CD4-positive, alpha-beta T cell (primary cell): ENCODE measurements around the gene RAPGEF1. TPM values are rescaled to one million over a fixed set of nuclear protein-coding genes. Genes with fewer than 3 reads are reported as not detected.

Experiments used
- ATAC-seq: fragments of 200-7000 bp; cut with Tn5 transposase; one replicate; pipeline ENCODE4 v1.10.0; 2022; ENCODE audit warnings: mild to moderate bottlenecking; ENCODE audit not compliant: poor library complexity
- CTCF ChIA-PET: fragments of 350-600 bp; sonication (Branson Sonifier 250); formaldehyde crosslinking; loops from one replicate; lab custom pipeline; 2021; ENCODE audit warnings: antibody characterized with exemption, inconsistent platforms; lab: Charles Lee
- POLR2A ChIA-PET: fragments of 350-600 bp; sonication (Branson Sonifier 250); formaldehyde crosslinking; loops from one replicate; lab custom pipeline; 2021; ENCODE audit warnings: antibody characterized with exemption, inconsistent platforms; lab: Charles Lee
- DNase-seq, 14 experiments: peaks; one replicate each; pipeline ENCODE4 v3.0.0-alpha.2; 2013 to 2020; ENCODE audit warnings: mixed read lengths in 2 of 14
- H3K27ac ChIP-seq, 2 donors: one replicate each; pipeline versions ENCODE4 v1.5.1 to v1.7.0; 2013; ENCODE audit warnings: low read length in 2 of 2, low read depth in 1 of 2, mild to moderate bottlenecking in 1 of 2
- H3K27me3 ChIP-seq, 2 experiments: 1 replicate in 1 of 2; 2 replicates in 1 of 2; pipeline versions ENCODE4 v1.6.1 to v1.7.0; 2013; ENCODE audit warnings: low read length in 2 of 2, control low read depth in 1 of 2, mild to moderate bottlenecking in 1 of 2, moderate library complexity in 1 of 2; ENCODE audit not compliant: insufficient read depth in 2 of 2, control insufficient read depth in 1 of 2
- H3K36me3 ChIP-seq: one replicate; pipeline ENCODE4 v1.6.1; 2013; ENCODE audit warnings: low read length, control low read depth; ENCODE audit not compliant: insufficient read depth
- H3K4me1 ChIP-seq: one replicate; pipeline ENCODE4 v1.6.1; 2013; ENCODE audit warnings: low read length, control low read depth; ENCODE audit not compliant: insufficient read depth
- H3K4me3 ChIP-seq: one replicate; pipeline ENCODE4 v1.5.1; 2013; ENCODE audit warnings: mild to moderate bottlenecking, low read length, moderate library complexity
- H3K9me3 ChIP-seq, 2 experiments: 1 replicate in 1 of 2; 2 replicates in 1 of 2; pipeline versions ENCODE4 v1.6.1 to v1.7.0; 2013; ENCODE audit warnings: low read length in 2 of 2, mild to moderate bottlenecking in 2 of 2, control low read depth in 1 of 2, moderate library complexity in 1 of 2; ENCODE audit not compliant: control insufficient read depth in 1 of 2, insufficient read depth in 1 of 2
- H3K27ac Mint-ChIP-seq: one replicate; pipeline ENCODE4 v1.8.0; 2020; ENCODE audit warnings: mixed read lengths
- H3K27me3 Mint-ChIP-seq: one replicate; pipeline ENCODE4 v1.8.0; 2021; ENCODE audit warnings: mixed read lengths
- H3K36me3 Mint-ChIP-seq: one replicate; pipeline ENCODE4 v1.8.0; 2021; ENCODE audit warnings: low read depth, mixed read lengths
- H3K4me1 Mint-ChIP-seq: one replicate; pipeline ENCODE4 v1.8.0; 2021; ENCODE audit warnings: low read depth, mixed read lengths
- H3K4me3 Mint-ChIP-seq: one replicate; pipeline ENCODE4 v1.8.0; 2020; ENCODE audit warnings: mild to moderate bottlenecking, mixed read lengths
- H3K9me3 Mint-ChIP-seq: one replicate; pipeline ENCODE4 v1.8.0; 2020; ENCODE audit warnings: mixed read lengths
- CTCF ChIP-seq: fragments of 200-600 bp; IDR thresholded peaks from one replicate; pipeline ENCODE4 v1.8.0; 2022; ENCODE audit warnings: antibody characterized with exemption, mild to moderate bottlenecking
- intact Hi-C, 2 experiments: fragments of 100-400 bp; cut with DNase I in 1 of 2; cut with micrococcal nuclease in 1 of 2; formaldehyde crosslinking; loops; one replicate each; pipeline versions ENCODE4 v1.15.1 to v1.9.0; 2023 to 2025; cut with DNase I, micrococcal nuclease
- total RNA-seq, 174 experiments: library from RNA in 2 of 174; stranded (reverse) in 2 of 174; gene quantifications; one replicate each; pipeline ENCODE4 v1.2.3 and lab custom pipeline; 2021 to 2026

The RAPGEF1 gene
- total RNA-seq, 2 experiments from 2014 or later, result 130 to 134 TPM

DNA sequence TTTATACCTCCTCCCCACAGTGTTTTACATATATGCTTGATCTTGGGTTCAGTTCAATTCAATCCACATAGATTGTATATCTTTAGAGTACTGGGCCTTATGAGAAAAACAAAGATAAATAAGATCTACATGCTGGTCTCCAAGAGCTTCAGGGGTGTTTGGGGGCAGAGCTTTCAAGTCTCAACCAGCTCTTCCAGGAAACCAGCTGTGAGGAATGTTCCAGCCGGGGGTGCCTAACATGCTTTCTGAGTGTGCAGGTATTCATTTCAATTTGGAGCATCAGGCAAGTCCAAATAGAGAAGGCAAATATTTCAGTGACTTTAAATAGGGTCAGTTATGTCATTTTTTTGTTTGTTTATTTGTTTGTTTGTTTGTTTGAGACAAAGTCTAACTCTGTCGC lies 5.7 kb upstream of the RAPGEF1 start:
- peak overlapping the region; percentile 92 for H3K27ac Mint-ChIP-seq
- no peak overlapping the region for H3K27ac ChIP-seq
- intact Hi-C loops, result loop anchor here in 1 of 2 experiments (5.0 kb wide), 1 partner anchor 243 kb away; the partner anchor contains the start of gene POMT1
- H3K9me3 Mint-ChIP-seq, result no peaks in the 10 kb centered on the region
- H3K4me3 Mint-ChIP-seq, result no peak overlapping the region
- ATAC-seq (no peak), DNase-seq (no peak)
- H3K9me3 ChIP-seq, result no peaks in the 10 kb centered on the region
- no peak for TF ChIP-seq CTCF
- ChIA-PET CTCF (interaction anchor here (1.0 to 3.1 kb wide), 4 partner anchors 10 to 154 kb away, joined by 3 to 11 read pairs (median 6); no protein-coding TSS in a partner anchor), POLR2A (interaction anchor here (0.6 to 1.6 kb wide), 4 partner anchors 14 to 167 kb away, joined by 3 to 5 read pairs (median 4); no protein-coding TSS in a partner anchor)
- no peaks in the 10 kb centered on the region for H3K27me3 ChIP-seq
- H3K4me1 Mint-ChIP-seq, result peaks cover 32% of the 10 kb centered on the region
- no peaks in the 10 kb centered on the region for H3K36me3 ChIP-seq
- H3K4me1 ChIP-seq, result peaks cover 25% of the 10 kb centered on the region
- no peaks in the 10 kb centered on the region for H3K36me3 Mint-ChIP-seq
- H3K27me3 Mint-ChIP-seq, result no peaks in the 10 kb centered on the region
- H3K4me3 ChIP-seq, result no peak overlapping the region

- H3K4me3 ChIP-seq, result no peak overlapping the region
- no peaks in the 10 kb centered on the region for H3K27me3 ChIP-seq
- DNase-seq, result peak in 1 of 14 experiments; percentile 22
- H3K36me3 ChIP-seq, result no peaks in the 10 kb centered on the region
- ChIA-PET CTCF (interaction anchor here (1.0 to 3.1 kb wide), 4 partner anchors 11 to 153 kb away, joined by 3 to 11 read pairs (median 6); no protein-coding TSS in a partner anchor), POLR2A (interaction anchor here (0.6 to 3.2 kb wide), 15 partner anchors 11 to 614 kb away, joined by 3 to 11 read pairs (median 4); no protein-coding TSS in a partner anchor)
- Mint-ChIP-seq H3K4me1 (peaks cover 32% of the 10 kb centered on the region), H3K9me3 (no peaks in the 10 kb centered on the region), H3K27ac (peak overlapping the region; percentile 92), H3K36me3 (no peaks in the 10 kb centered on the region), H3K4me3 (peak overlapping the region; percentile 72), H3K27me3 (no peaks in the 10 kb centered on the region)
- ATAC-seq, result no peak
- H3K9me3 ChIP-seq, result no peaks in the 10 kb centered on the region
- intact Hi-C loops, result loop anchor here (1.0 to 5.0 kb wide), 2 partner anchors 153 to 242 kb away; partner anchors contain the start of gene POMT1 (in 1 of the 2)
- peak overlapping the region; percentile 35 to 61 for H3K27ac ChIP-seq
- peaks cover 31% of the 10 kb centered on the region for H3K4me1 ChIP-seq
- TF ChIP-seq CTCF, result no peak
Measured at GRCh38 chr9:131744720-131745201, 4.9 kb upstream of the RAPGEF1 start.

DNA sequence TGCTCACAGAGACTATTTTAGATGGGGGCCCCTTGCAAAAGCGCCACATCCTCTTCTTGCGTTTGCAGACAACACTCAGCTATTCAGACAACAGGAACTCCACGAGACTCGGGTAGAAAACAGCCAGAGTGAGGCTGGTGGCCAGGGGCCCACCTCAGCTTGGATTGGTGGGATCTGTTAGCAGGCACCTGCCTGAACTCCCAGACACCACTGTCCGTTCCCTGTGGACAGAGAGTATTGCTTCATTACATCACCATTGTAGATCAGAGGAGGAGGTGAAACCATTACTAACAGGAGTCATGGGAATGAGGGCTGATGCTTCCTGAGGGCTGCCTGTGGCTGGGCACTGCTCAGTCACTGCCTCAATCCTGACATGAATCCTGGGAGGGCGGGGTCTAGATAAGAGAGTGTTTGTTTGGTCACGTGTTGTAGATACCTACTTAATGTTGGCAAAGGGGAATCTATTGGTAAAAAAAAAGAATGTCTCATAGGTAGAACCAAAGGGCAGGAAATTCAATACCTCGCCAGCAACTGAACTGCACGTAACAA lies 4.4 kb upstream of the RAPGEF1 start:
- Histone ChIP-seq H3K9me3 (no peaks in the 10 kb centered on the region), H3K4me1 (peaks cover 31% of the 10 kb centered on the region), H3K27me3 (no peaks in the 10 kb centered on the region), H3K4me3 (no peak overlapping the region), H3K36me3 (no peaks in the 10 kb centered on the region), H3K27ac (peak overlapping the region; percentile 35 to 61)
- ChIA-PET POLR2A (interaction anchor here (0.7 to 3.2 kb wide), 20 partner anchors 10 to 615 kb away, joined by 3 to 11 read pairs (median 4); partner anchors contain the start of genes POMT1 and SETX), CTCF (interaction anchor here (1.0 to 3.1 kb wide), 5 partner anchors 10 to 240 kb away, joined by 3 to 11 read pairs (median 4); no protein-coding TSS in a partner anchor)
- no peaks in the 10 kb centered on the region for H3K27me3 Mint-ChIP-seq
- DNase-seq, result peak in 12 of 14 experiments; percentile 36 to 68 (median 52)
- ATAC-seq, result peak; percentile 68
- intact Hi-C loops, result loop anchor here in 1 of 2 experiments (1.0 kb wide), 1 partner anchor 153 kb away; no protein-coding TSS in a partner anchor
- TF ChIP-seq CTCF, result no peak
- peaks cover under 1% of the 10 kb centered on the region for H3K36me3 Mint-ChIP-seq
- peak overlapping the region; percentile 72 for H3K4me3 Mint-ChIP-seq
- H3K4me1 Mint-ChIP-seq, result peaks cover 32% of the 10 kb centered on the region
- no peaks in the 10 kb centered on the region for H3K9me3 Mint-ChIP-seq
- H3K27ac Mint-ChIP-seq, result peak overlapping the region; percentile 92
